ENCODE data around the gene PPP2R5C.

DNA sequence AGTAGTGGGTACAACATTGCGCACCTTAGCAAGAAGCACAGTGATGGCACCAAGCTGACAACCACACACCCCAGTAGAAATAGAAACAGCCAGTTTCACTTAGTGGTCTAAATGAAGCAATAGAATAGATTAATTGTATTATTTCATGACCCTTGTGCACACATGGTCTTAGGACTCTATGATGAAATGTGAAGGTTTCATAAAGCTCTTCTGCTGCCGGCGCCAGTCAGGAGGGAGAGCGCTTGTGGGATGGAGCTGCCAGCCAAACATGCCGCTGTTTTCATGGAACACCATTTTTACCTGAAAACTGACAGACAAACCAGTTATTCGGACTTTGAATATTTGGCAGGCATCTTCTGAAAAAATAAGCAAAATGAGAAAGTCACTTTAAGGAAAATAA, 100.0 kb downstream of the PPP2R5C start:
- TF ChIP-seq, protein P1, sequence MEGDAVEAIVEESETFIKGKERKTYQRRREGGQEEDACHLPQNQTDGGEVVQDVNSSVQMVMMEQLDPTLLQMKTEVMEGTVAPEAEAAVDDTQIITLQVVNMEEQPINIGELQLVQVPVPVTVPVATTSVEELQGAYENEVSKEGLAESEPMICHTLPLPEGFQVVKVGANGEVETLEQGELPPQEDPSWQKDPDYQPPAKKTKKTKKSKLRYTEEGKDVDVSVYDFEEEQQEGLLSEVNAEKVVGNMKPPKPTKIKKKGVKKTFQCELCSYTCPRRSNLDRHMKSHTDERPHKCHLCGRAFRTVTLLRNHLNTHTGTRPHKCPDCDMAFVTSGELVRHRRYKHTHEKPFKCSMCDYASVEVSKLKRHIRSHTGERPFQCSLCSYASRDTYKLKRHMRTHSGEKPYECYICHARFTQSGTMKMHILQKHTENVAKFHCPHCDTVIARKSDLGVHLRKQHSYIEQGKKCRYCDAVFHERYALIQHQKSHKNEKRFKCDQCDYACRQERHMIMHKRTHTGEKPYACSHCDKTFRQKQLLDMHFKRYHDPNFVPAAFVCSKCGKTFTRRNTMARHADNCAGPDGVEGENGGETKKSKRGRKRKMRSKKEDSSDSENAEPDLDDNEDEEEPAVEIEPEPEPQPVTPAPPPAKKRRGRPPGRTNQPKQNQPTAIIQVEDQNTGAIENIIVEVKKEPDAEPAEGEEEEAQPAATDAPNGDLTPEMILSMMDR (conservative IDR thresholded peaks at IDR 0.05; ENCODE audit: low read depth, low read length): no peak
- no peak for TF ChIP-seq EZH2 (IDR thresholded peaks at IDR 0.05; ENCODE audit: low read length, unreplicated experiment)
- no peak for TF ChIP-seq EZH2phosphoT487 (IDR thresholded peaks at IDR 0.05; ENCODE audit: borderline replicate concordance, low read length)
